Medulla oblongata (tissue), 1 donor: ENCODE data around the gene NT5M.

ENCODE experiments used
- DNase-seq: peaks from one replicate; pipeline ENCODE4 v3.0.0-alpha.2; 2015; ENCODE audit errors: extremely low spot score

Gene NT5M

GRCh38 chr17:17343160-17343735 lies 40.1 kb downstream of the NT5M start:
- no peak for DNase-seq

GRCh38 chr17:17343896-17344506 lies 40.8 kb downstream of the NT5M start:
- no peak for DNase-seq

GRCh38 chr17:17344507-17345293 lies 41.5 kb downstream of the NT5M start:
- DNase-seq = peak; percentile 37

GRCh38 chr17:17345294-17345597 lies 42.1 kb downstream of the NT5M start:
- DNase-seq = no peak

- no peak for DNase-seq
Observed at GRCh38 chr17:17345686-17346427, 42.7 kb downstream of the NT5M start.

- no peak for DNase-seq
Observed at GRCh38 chr17:17346428-17347233, 43.5 kb downstream of the NT5M start.

- DNase-seq = no peak
Observed at GRCh38 chr17:17347234-17347955, 44.2 kb downstream of the NT5M start.

- no peak for DNase-seq
Observed at GRCh38 chr17:17347956-17348871, 45.0 kb downstream of the NT5M start.

- no peak for DNase-seq
Observed at GRCh38 chr17:17348872-17349723, 45.9 kb downstream of the NT5M start.

GRCh38 chr17:17349724-17350106 lies 46.5 kb downstream of the NT5M start:
- no peak for DNase-seq

- DNase-seq = no peak
Observed at GRCh38 chr17:17350491-17351355, 47.5 kb downstream of the NT5M start.

GRCh38 chr17:17351356-17351891 lies 48.3 kb downstream of the NT5M start:
- no peak for DNase-seq

- DNase-seq = no peak
Observed at GRCh38 chr17:17351901-17352781, 49.0 kb downstream of the NT5M start.

GRCh38 chr17:17352836-17353624 lies 49.9 kb downstream of the NT5M start:
- DNase-seq = no peak

- DNase-seq = no peak
Observed at GRCh38 chr17:17353625-17354484, 50.7 kb downstream of the NT5M start.
